Caki2 (cell line): ENCODE data around the gene PGLYRP4. TPM values are rescaled to one million over a fixed set of nuclear protein-coding genes. Genes with fewer than 3 reads are reported as not detected.

Experiments used
- DNase-seq: peaks from one replicate; pipeline ENCODE4 v3.0.0-alpha.2; 2015; ENCODE audit warnings: low read depth
- in situ Hi-C: cut with HindIII; loops from 2 replicates; pipeline ENCODE4 v1.10.0; 2016; ENCODE audit warnings: low sequenced_read_pairs, low pct_unique_long_range_greater_than_20kb, mixed read lengths
- total RNA-seq: library from RNA; depleted of rRNA; stranded (reverse); fragments of >200 nt; shearing (Covaris generic); gene quantifications from 2 replicates; pipeline ENCODE4 v1.2.3, GENCODE V29; 2014; ENCODE audit warnings: low replicate concordance

The PGLYRP4 gene
- total RNA-seq, 1 experiment from 2014 or later = not detected

- in situ Hi-C loops = loop anchor here (25.0 kb wide), 1 partner anchor 126 kb away; no protein-coding TSS in a partner anchor
- no peak for DNase-seq
Measured at GRCh38 chr1:153360592-153361479, 12.2 kb upstream of the PGLYRP4 start.

- in situ Hi-C loops = loop anchor here (25.0 kb wide), 1 partner anchor 127 kb away; no protein-coding TSS in a partner anchor
- peak; percentile 21 for DNase-seq
Measured at GRCh38 chr1:153360190-153360589, 11.5 kb upstream of the PGLYRP4 start.

DNA sequence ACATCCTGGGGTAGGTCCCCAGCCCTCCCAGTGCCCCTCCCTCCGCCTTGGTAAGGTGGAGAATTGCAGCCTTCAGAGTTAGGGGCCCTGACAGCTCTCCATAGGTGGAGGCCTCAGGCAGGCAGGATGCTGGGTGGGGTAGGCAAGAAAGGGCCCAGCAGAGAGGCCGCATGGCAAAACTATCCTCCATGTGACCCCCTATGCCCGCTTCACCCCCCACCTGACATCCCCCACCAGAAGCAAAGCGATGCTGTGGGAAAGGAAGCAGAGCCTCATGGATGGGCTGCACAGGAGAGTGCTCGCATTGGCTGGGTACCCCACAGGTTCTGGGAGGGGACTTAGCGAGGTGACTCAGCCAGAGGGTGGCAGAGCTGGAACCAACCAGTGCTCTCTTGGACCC, 10.6 kb upstream of the PGLYRP4 start:
- no peak for DNase-seq
- in situ Hi-C loops = loop anchor here (25.0 kb wide), 1 partner anchor 128 kb away; no protein-coding TSS in a partner anchor

DNA sequence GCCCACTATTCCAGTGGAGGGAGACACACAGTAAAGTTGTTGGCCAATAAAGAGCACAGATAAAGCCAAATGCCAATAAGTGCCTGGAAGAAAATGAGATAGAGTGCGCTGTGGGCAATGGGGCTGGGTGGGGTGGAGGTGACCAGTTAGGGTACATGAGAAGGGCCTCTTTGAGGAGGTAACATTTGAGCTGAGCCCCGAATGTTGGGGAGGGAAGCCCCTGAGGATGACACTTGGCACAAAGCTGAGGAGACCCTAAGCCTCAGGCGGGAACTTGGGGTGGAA, 10.0 kb upstream of the PGLYRP4 start:
- no peak for DNase-seq
- in situ Hi-C loops = loop anchor here (25.0 kb wide), 1 partner anchor 129 kb away; no protein-coding TSS in a partner anchor

DNA sequence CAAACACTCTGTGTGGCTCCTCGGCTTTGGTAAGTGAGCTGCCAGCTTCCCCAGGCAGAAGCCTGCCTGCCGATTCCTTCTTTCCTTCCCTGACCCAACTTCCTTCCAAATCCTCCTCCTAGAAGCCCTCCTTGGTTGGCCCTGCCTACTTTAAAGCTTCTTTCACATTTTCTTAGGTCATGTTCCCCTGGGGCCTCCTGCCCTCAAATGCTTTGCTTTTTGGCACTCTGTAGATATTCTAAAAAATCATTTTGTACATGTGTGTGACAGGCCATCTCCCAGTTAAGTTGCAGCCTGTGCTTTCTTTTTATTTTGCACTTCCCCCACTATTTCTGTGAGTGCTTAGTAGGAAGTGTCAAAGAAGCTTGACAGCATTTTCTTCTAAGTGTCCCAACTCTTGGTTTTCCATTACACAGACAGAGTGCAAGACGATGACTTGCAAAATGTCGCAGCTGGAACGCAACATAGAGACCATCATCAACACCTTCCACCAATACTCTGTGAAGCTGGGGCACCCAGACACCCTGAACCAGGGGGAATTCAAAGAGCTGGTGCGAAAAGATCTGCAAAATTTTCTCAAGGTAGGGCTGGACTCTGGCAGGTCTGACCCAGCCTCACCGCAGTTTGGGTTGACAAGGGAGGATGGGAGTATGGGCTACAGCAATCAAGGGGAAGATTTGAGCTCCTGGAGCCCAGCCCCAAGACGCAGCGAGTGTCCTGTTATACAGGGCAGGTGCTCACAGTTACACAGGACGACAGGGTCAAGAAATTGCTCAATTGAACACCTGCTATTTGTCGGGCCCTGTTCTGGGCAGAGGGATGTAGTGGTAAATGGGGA, 9.4 kb upstream of the PGLYRP4 start, which contains the start of gene S100A9:
Gene S100A9 (plus strand): TSS at position 2 of the 838 bp plus-strand sequence. CDS start 430 bp downstream, at position 432.
- in situ Hi-C loops = loop anchor here (25.0 kb wide), 1 partner anchor 129 kb away; no protein-coding TSS in a partner anchor
- no peak for DNase-seq

- no peak for DNase-seq
- in situ Hi-C loops = loop anchor here (25.0 kb wide), 1 partner anchor 130 kb away; no protein-coding TSS in a partner anchor
Measured at GRCh38 chr1:153357076-153357852, 8.6 kb upstream of the PGLYRP4 start.

DNA sequence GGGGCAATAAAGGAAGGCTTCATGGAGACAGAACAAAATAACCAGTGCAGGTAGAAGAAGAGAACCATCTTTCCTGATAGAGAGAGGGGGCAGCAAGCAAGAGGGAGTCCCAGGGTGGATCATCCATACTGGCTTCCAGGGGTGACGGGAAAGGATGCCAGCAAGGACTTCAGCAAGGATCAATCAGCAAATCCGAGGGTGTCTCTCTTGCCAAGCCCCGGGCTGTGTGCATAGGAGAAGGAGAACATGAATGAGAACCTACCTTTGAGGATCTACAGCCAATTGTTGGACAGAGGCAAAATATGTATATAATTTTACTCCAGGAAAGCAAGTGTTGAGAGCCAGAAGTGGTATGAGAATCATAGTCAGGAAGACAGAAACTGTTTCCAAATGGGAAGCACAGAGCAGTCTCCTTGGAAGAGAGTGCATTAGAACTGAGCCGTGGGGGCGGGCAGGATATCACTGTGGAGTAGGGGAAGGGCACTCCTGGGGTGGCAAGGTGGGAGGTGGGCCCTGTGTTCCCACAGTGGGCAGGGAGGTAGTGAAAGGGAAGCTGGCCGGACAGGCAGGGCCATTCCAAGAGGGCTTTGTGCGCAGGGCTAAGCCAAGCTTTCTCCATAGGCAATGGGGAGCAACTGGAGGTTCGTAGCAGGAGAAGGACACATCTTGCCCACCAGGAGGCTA, 7.9 kb upstream of the PGLYRP4 start:
- no peak for DNase-seq
- in situ Hi-C loops = loop anchor here (25.0 kb wide), 1 partner anchor 131 kb away; no protein-coding TSS in a partner anchor

GRCh38 chr1:153355445-153356071, 6.9 kb upstream of the PGLYRP4 start:
- in situ Hi-C loops = loop anchor here (25.0 kb wide), 1 partner anchor 132 kb away; no protein-coding TSS in a partner anchor
- peak; percentile 16 for DNase-seq

DNA sequence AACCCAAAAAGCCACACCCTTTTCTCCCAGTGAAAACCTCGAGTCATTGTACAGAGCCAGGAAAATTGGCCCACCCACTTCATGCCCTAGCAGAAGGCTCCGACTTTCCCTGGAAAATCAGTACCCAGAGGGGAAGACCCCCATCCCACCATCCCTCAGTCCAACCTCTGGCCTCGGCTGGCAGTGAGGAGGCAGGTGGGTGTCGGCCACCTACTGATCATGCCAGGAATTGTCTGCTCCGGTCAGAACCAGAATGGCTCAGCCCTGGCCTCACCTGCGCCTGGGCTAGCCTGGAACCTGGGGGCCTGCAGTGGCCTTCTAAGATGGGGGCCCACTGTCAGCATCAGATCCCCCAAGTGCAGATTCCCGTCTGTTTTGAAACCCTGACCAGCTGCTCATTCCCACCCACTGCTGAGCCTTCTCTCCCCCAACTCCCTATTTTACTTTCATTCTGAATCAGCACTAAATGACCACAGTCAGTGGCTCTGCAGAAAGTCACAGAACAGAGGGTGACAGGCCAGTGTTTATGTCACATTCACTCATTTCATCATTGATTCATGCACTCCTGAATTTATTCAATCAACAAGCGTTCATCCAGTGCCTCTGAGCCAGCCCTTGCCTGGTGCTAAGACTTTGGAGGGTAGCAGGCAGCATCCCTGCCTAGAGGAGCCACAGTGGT, 6.0 kb upstream of the PGLYRP4 start:
- in situ Hi-C loops = loop anchor here (25.0 kb wide), 1 partner anchor 133 kb away; no protein-coding TSS in a partner anchor
- no peak for DNase-seq

DNA sequence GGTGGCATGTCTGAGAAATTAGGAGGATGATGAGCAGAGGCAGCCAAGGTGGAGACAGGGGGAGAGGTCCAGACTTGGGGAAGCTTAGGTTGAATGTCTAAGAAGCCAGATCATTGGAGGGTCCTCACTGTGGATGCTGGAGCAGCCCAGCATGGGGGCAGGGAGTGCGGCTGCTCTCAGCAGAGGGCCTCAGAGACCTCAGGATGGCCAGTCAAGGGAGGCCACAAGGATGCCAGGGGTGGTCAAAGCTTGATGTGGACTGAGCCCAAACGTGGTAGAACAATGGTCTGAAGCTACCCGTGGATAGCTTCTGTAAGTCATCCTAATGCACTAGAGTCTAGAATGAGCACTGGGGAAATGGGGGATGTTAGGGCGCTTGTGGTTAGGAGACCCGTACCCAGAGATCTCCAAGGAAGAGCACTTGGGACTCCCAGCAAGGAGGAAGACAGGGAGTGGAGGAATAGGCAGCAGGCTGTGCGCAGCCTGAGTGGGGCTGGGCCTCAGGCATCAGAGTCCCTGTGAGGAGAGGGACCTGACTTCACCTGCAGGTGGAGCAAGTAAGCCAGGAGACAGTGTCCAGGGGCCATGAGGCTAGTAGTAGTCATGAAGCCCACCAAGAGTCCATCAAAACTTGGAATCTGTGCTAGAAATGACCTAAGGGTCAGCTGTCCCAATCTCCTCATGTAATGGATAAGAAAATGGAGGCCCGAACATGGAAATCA, 4.7 kb upstream of the PGLYRP4 start:
- in situ Hi-C loops = loop anchor here (25.0 kb wide), 1 partner anchor 134 kb away; no protein-coding TSS in a partner anchor
- DNase-seq = peak; percentile 18

- DNase-seq = peak; percentile 42
- in situ Hi-C loops = loop anchor here (25.0 kb wide), 1 partner anchor 135 kb away; no protein-coding TSS in a partner anchor
Measured at GRCh38 chr1:153352523-153352922, 3.9 kb upstream of the PGLYRP4 start.

DNA sequence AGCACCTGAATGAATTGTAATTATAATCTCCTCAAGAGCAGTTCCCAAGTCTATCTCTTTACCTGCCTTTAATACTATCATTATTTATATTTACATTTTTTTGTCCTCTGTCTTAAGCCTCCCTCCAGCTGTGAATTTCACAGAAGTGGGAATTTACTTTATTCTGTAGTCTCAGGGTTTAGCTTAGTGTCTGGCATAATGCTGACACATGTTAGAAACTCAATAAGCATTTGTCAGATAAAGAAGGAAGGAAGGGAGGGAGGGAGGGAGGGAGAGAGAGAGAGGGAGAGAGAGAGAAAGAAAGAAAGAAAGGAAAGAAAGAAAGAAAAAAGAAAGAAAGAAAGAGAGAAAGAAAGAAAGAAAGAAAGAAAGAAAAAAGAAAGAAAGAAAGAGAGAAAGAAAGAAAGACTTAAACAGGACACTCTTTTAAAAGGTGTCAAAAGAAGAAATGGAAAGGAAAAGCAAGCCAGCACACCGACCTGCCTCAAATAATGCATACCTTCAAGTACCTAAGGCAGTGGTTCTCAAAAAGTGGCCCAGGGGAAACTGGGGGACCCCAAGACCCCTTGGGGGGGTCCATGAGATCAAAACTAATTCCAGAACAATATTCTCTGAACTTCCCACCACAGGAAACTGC, 1.8 kb upstream of the PGLYRP4 start:
- in situ Hi-C loops = loop anchor here (25.0 kb wide), 1 partner anchor 137 kb away; no protein-coding TSS in a partner anchor
- DNase-seq = no peak

DNA sequence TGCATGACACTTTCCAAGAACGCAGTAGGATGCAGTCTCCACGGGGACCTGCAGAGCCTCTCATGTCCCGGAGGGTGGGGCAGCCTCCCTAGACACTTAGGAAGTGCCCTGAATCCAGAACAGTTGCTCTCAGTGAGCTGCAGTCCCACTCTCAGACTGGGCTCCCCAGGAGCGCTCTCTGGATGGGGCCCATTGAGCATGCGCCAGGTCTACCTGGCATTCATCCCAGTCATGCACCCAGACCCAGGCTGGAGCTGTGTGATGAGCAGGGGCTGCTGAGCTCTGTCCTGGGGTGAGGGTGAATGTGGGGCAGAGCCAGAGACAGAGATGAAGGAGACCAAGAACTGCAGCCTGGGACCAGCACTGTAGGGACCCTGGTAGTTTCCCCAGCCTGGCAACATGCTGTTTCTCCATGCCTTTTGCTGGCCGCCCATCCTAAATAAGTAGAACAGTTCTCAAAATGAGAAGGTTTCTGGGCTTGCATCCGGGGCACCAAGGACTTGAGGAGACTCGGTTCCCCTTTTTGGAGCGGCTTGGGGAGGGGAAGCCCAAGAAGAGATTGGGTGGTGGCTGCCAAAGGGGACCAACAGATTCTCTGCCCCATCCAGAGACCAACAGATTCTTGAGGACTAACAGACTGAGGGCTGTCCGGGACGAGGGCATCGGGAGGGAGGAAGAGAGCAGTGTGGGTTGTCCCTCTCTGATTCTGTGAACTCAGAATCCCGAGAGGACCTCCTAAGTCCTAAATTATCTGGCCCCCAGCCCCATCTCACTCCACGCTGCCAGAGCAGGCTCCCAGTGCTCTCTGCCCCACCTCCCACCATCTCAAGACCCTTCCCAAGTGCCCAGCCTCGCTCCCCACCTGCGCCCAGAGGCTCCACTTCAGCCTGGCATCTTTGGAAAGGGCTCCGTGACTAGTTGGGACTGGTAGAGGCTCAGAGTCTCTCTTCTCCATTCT, 1.0 kb upstream of the PGLYRP4 start:
- no peak for DNase-seq
- in situ Hi-C loops = loop anchor here (25.0 kb wide), 1 partner anchor 138 kb away; no protein-coding TSS in a partner anchor

GRCh38 chr1:153347856-153348255, 785 bp downstream of the PGLYRP4 start:
- in situ Hi-C loops = no loop called here
- DNase-seq = no peak
